HG03196 (cell line): Measurements from ENCODE around the gene ZNF226.
A peak's percentile ranks its signal among the peaks of the same experiment; 100 is the strongest.
"Not testable (repeated sequence)": the region's sequence is repeated elsewhere in the genome, so short reads cannot be mapped to it uniquely, and the experiment has no call there.

Experiments
- ATAC-seq: cut with Tn5 transposase; IDR thresholded peaks from one replicate; pipeline ENCODE4 v1.9.1; 2021; ENCODE audit not compliant: unreplicated experiment

The ZNF226 gene

DNA sequence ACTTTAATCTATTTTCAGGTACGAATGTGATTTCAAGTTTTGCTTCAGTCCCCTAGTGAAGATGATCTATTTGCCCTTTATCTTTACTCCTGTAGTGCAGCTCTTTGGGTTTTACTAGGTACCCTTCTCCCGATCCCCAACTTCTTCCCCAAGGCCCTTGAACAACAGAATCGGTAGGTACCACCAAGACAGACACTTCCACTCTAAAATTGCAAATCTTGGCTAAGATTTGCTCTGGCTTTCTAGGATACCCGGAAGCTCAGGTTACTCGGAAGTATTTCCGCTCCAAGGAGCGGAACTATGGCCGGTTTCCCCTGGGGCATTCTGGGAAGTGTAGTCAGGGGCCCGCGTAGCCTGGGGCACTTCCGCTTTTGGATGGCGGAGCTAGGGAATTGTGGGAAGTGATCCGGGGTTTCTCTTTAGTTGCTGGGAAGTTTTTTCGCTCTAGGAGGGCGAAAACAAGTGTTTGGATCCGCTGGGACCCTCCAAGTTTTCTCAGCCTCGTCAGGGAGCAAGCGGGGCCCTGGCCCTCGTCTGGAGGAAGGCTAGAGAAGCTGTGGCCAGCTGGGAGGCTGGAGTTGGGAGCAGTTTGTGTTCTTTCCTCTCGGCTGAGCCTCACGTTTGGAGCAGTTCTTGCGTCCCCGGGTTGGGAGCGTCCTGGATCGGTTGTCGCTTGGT lies 42.4 kb downstream of the ZNF226 start:
- ATAC-seq = peak; percentile 90

DNA sequence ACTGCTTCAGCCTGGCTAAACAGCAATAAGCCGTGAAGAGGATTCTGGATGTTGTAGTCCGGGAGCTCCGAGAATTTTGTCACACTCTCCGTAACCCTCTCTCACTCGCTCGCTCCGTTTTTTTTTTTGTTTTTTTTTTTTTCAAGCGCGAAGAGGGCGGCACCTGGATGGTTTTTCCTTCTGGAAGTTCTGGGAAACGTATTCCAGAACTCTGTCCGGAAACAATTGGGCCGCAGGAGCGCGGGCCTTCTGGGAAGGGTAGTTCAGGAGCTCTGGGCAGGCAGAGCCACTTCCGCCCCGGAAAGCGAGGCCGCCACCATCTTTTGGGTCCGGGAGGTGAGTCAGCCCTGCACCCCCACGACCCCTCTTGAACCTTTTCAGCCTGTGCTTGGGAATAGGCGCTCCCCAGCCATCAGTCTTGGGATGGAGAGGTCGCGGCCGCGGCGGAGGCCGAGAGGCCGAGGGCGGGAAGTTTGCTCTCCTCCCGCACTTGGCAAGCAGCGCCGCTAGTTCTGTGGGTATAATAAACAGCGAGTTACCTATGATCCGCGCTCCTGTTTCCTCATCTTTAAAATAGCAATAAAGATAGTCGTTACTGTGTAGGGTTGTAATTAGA lies 47.5 kb downstream of the ZNF226 start, which contains the start of gene ZNF227:
TSS of gene ZNF227 (plus strand) at position 283 of the 616 bp plus-strand sequence. CDS start 5,261 bp downstream, outside the sequence.
- ATAC-seq = peak; percentile 77

DNA sequence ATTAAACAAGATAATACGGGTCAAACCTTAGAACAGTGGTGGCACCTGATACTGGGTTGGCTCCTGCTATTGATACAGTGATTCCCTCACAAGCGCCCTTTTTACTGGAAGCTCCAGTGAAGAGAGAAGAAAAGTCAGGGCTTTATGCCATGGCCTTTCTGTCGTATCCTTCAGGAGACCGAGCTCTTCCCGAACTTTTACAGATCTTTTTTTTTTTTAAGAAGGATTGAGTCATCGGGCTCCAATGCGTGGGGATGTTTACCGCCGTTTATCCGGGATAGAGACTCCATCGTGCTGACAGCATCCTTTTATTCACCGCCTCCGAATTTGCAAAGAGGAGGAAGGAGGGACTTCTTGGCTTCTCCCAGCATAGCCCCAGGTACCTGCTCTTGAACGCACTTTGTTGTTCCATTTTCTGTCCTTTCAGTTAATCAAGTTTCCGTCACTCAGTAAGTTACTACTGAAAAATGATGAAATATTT lies 48.0 kb downstream of the ZNF226 start:
- peak; percentile 24 for ATAC-seq

DNA sequence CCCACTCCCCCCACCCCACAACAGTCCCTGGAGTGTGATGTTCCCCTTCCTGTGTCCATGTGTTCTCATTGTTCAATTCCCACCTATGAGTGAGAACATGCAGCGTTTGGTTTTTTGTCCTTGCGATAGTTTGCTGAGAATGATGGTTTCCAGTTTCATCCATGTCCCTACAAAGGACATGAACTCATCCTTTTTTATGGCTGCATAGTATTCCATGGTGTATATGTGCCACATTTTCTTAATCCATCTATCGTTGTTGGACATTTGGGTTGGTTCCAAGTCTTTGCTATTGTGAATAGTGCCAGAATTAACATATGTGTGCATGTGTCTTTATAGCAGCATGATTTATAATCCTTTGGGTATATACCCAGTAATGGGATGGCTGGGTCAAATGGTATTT lies 55.0 kb downstream of the ZNF226 start:
- not testable (repeated sequence) for ATAC-seq

DNA sequence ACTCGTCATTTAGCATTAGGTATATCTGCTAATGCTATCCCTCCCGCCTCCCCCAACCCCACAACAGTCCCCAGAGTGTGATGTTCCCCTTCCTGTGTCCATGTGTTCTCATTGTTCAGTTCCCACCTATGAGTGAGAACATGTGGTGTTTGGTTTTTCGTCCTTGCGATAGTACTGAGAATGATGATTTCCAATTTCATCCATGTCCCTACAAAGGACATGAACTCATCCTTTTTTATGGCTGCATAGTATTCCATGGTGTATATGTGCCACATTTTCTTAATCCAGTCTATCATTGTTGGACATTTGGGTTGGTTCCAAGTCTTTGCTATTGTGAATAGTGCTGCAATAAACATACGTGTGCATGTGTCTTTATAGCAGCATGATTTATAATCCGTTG lies 55.9 kb downstream of the ZNF226 start:
- ATAC-seq = not testable (repeated sequence)

DNA sequence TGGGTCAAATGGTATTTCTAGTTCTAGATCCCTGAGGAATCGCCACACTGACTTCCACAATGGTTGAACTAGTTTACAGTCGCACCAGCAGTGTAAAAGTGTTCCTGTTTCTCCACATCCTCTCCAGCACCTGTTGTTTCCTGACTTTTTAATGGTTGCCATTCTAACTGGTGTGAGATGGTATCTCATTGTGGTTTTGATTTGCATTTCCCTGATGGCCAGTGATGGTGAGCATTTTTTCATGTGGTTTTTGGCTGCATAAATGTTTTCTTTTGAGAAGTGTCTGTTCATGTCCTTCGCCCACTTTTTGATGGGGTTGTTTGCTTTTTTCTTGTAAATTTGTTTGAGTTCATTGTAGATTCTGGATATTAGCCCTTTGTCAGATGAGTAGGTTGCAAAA lies 56.4 kb downstream of the ZNF226 start:
- ATAC-seq = not testable (repeated sequence)
